Astrocyte (in vitro differentiated cells and primary cell): Measurements from ENCODE around the gene AGPAT3.

Experiments used
- CTCF ChIP-seq: IDR thresholded peaks from 2 replicates; pipeline ENCODE4 v1.5.1; 2011; ENCODE audit warnings: low read depth, mild to moderate bottlenecking, inconsistent platforms, low read length, moderate library complexity; ENCODE audit not compliant: insufficient read depth
- EZH2 ChIP-seq: IDR thresholded peaks from 2 replicates; pipeline ENCODE4 v1.6.1; 2012; ENCODE audit warnings: mild to moderate bottlenecking, low read length, inconsistent platforms; ENCODE audit not compliant: insufficient read depth

- no peak for TF ChIP-seq CTCF
- no peak for TF ChIP-seq EZH2
Observed at GRCh38 chr21:43933199-43933598, 68.2 kb downstream of the AGPAT3 start.
